ENCODE results near the gene TMUB1. TPM values are rescaled to one million over a fixed set of nuclear protein-coding genes. Genes with fewer than 3 reads are reported as not detected.

Gene TMUB1
- total RNA-seq, 1 donor from 2014 or later, result 40.8 TPM

- Mint-ChIP-seq H3K4me1 (ENCODE audit: unreplicated experiment) (peaks cover 35% of the 10 kb centered on the region), H3K9me3 (ENCODE audit: unreplicated experiment) (no peaks in the 10 kb centered on the region), H3K36me3 (ENCODE audit: low read depth, unreplicated experiment) (peaks cover 4% of the 10 kb centered on the region), H3K27ac (ENCODE audit: unreplicated experiment) (peak overlapping the region; percentile 89), H3K4me3 (ENCODE audit: unreplicated experiment) (peak overlapping the region; percentile 96), H3K27me3 (ENCODE audit: unreplicated experiment) (peaks cover 18% of the 10 kb centered on the region)
- TF ChIP-seq, protein P1, sequence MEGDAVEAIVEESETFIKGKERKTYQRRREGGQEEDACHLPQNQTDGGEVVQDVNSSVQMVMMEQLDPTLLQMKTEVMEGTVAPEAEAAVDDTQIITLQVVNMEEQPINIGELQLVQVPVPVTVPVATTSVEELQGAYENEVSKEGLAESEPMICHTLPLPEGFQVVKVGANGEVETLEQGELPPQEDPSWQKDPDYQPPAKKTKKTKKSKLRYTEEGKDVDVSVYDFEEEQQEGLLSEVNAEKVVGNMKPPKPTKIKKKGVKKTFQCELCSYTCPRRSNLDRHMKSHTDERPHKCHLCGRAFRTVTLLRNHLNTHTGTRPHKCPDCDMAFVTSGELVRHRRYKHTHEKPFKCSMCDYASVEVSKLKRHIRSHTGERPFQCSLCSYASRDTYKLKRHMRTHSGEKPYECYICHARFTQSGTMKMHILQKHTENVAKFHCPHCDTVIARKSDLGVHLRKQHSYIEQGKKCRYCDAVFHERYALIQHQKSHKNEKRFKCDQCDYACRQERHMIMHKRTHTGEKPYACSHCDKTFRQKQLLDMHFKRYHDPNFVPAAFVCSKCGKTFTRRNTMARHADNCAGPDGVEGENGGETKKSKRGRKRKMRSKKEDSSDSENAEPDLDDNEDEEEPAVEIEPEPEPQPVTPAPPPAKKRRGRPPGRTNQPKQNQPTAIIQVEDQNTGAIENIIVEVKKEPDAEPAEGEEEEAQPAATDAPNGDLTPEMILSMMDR (IDR thresholded peaks at IDR 0.05; ENCODE audit: unreplicated experiment), result no peak
- no peak for DNase-seq (ENCODE audit: low spot score)
Measured at GRCh38 chr7:151058781-151059366, 24.4 kb downstream of the TMUB1 start.

DNA sequence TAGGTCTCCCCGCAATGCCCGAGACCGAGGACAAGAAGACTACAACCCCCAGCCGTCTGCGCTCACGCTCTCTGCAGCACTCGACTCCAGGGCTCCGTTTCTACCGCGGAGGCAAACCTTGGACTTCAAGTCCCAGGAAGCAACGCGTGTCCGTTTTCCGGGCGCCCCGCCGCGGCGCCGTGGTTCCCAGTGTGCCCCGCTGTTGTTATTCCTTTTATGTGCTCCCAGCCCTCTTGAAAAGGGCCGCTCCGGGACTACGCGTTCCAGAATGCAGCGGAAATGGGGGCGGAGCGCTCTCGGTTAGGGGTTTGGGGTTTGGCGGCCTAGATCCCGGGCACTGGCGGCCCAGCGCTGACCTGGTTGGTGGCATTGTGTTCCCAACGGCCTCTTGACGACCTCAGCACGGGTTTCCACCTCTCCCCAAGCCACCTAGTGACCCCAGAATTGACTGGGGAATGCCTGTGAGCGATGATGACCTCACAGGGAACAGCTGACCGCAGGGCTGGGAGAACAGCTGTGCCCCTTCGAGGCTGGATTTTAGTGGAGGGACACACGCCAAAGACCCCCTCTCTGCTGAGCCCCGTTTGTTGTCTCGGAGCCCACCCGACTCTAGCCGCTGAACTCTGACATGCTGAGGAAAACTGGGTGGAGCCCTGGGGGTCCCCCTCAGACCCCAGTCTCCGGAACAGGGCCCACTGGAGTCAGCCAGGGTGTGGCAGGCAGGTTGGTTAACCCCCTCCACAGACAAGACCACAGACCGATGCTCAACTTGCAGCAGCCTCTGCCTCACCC is 25.1 kb downstream of the TMUB1 start:
- Mint-ChIP-seq H3K36me3 (ENCODE audit: low read depth, unreplicated experiment) (peaks cover 4% of the 10 kb centered on the region), H3K27ac (ENCODE audit: unreplicated experiment) (peak overlapping the region; percentile 89), H3K27me3 (ENCODE audit: unreplicated experiment) (peaks cover 18% of the 10 kb centered on the region), H3K4me1 (ENCODE audit: unreplicated experiment) (peaks cover 35% of the 10 kb centered on the region), H3K4me3 (ENCODE audit: unreplicated experiment) (peak overlapping the region; percentile 96), H3K9me3 (ENCODE audit: unreplicated experiment) (no peaks in the 10 kb centered on the region)
- DNase-seq (ENCODE audit: low spot score), result peak; percentile 94
- TF ChIP-seq, protein P1 (IDR thresholded peaks at IDR 0.05; ENCODE audit: unreplicated experiment), result no peak

DNA sequence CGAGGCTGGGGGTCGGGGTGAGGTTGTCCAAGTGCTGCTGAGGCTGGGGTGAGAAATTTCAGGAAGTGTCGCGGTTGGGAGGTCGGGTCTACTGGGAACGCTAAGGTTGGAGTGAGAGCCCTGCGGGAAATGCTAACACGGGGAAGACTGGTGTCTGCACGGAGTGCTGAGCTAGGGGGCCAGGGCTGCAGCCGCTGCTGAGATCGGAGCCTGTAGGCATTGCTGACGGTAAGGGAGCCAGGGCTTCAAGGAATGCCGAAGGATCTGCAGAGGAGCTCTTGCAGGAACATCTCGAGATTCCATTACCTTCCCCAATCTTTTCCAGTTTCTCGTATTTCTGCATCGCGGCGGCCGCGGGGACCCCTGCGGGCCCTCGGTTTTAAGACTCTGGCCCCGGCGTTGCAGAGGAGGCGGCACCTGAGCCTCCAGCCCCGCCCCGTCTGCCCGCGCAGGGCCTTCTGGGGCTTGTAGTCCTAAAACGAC is 25.7 kb downstream of the TMUB1 start, which contains the start of gene CDK5:
Gene CDK5 (minus strand): TSS at position 392 of the 483 bp plus-strand sequence. CDS start 49 bp downstream, at position 343.
- Mint-ChIP-seq H3K36me3 (ENCODE audit: low read depth, unreplicated experiment) (peaks cover 9% of the 10 kb centered on the region), H3K27me3 (ENCODE audit: unreplicated experiment) (peaks cover 23% of the 10 kb centered on the region), H3K27ac (ENCODE audit: unreplicated experiment) (peak within 1 kb of the TSS; percentile 89), H3K4me1 (ENCODE audit: unreplicated experiment) (peaks cover 42% of the 10 kb centered on the region), H3K9me3 (ENCODE audit: unreplicated experiment) (no peaks in the 10 kb centered on the region), H3K4me3 (ENCODE audit: unreplicated experiment) (peak within 1 kb of the TSS; percentile 96)
- no peak for DNase-seq (ENCODE audit: low spot score)
- TF ChIP-seq, protein P1 (IDR thresholded peaks at IDR 0.05; ENCODE audit: unreplicated experiment), result no peak

GRCh38 chr7:151056666-151057505 is 26.4 kb downstream of the TMUB1 start:
- DNase-seq (ENCODE audit: low spot score), result no peak

More at GRCh38 chr7:151056666-151057505, 26.4 kb downstream of the TMUB1 start:
- peaks cover 11% of the 10 kb centered on the region for H3K36me3 Mint-ChIP-seq (ENCODE audit: low read depth, unreplicated experiment)
- peak overlapping the region; percentile 88 for H3K27ac Mint-ChIP-seq (ENCODE audit: unreplicated experiment)
- peak overlapping the region; percentile 96 for H3K4me3 Mint-ChIP-seq (ENCODE audit: unreplicated experiment)
- TF ChIP-seq, protein P1 (IDR thresholded peaks at IDR 0.05; ENCODE audit: unreplicated experiment), result no peak
- peaks cover 23% of the 10 kb centered on the region for H3K27me3 Mint-ChIP-seq (ENCODE audit: unreplicated experiment)
- no peaks in the 10 kb centered on the region for H3K9me3 Mint-ChIP-seq (ENCODE audit: unreplicated experiment)
- H3K4me1 Mint-ChIP-seq (ENCODE audit: unreplicated experiment), result peaks cover 41% of the 10 kb centered on the region

All from endothelial cell (in vitro differentiated cells).